SH-SY5Y (cell line): Measurements from ENCODE around the gene CTCF.

Experiments
- GATA2 ChIP-seq: IDR thresholded peaks from 2 replicates; pipeline ENCODE4 v1.6.1; 2011; ENCODE audit warnings: mild to moderate bottlenecking, low read depth, low read length
- GATA3 ChIP-seq: IDR thresholded peaks from 2 replicates; pipeline ENCODE4 v1.6.1; 2011; ENCODE audit warnings: low read depth, mild to moderate bottlenecking, low read length, moderate library complexity

- TF ChIP-seq GATA2 (no peak), GATA3 (no peak)
These were observed 27.1 kb upstream of the CTCF start for GRCh38 chr16:67535201-67535600.
